Esophagus muscularis mucosa (tissue), 4 donors: ENCODE measurements around the gene UGT1A7. TPM values are rescaled to one million over a fixed set of nuclear protein-coding genes. Genes with fewer than 3 reads are reported as not detected.

Experiments
- DNase-seq: peaks from one replicate; pipeline ENCODE4 v3.0.0-alpha.2; 2017; ENCODE audit errors: extremely low spot score
- H3K27ac ChIP-seq, 4 donors: fragments of 200-600 bp; sonication (generic); replicated peaks in 1 of 4; 1 replicate in 3 of 4; 2 replicates in 1 of 4; pipeline ENCODE4 v1.5.1; 2016 to 2019; ENCODE audit warnings: mild to moderate bottlenecking in 1 of 4
- H3K27me3 ChIP-seq, 4 donors: fragments of 200-600 bp; sonication (generic); one replicate each; pipeline versions ENCODE4 v1.5.1 to v1.6.0; 2016 to 2019
- H3K36me3 ChIP-seq, 4 donors: fragments of 200-600 bp; sonication (generic); one replicate each; pipeline ENCODE4 v1.5.1; 2016 to 2019
- H3K4me1 ChIP-seq, 4 donors: fragments of 200-600 bp; sonication (generic); one replicate each; pipeline ENCODE4 v1.5.1; 2016 to 2019
- H3K4me3 ChIP-seq, 4 donors: fragments of 200-600 bp; sonication (generic); 1 replicate in 2 of 4; 2 replicates in 2 of 4; pipeline ENCODE4 v1.5.1; 2016 to 2019; ENCODE audit warnings: mild to moderate bottlenecking in 4 of 4, moderate library complexity in 1 of 4
- H3K9me3 ChIP-seq, 4 donors: fragments of 200-600 bp; sonication (generic); 1 replicate in 3 of 4; 2 replicates in 1 of 4; pipeline ENCODE4 v1.5.1; 2016 to 2019
- EP300 ChIP-seq: sonication (generic); formaldehyde crosslinking; IDR thresholded peaks from one replicate; pipeline ENCODE4 v1.6.1; 2017; ENCODE audit warnings: antibody characterized with exemption
- POLR2A ChIP-seq: fragments of 450-650 bp; IDR thresholded peaks from one replicate; pipeline ENCODE4 v1.6.1; 2017; ENCODE audit warnings: antibody characterized with exemption, moderate library complexity, mild to moderate bottlenecking, low read depth
- POLR2AphosphoS5 ChIP-seq, 2 donors: sonication (generic); formaldehyde crosslinking; IDR thresholded peaks; one replicate each; pipeline ENCODE4 v1.6.1; 2017; ENCODE audit warnings: antibody characterized with exemption in 2 of 2
- WGBS: methylation state at CpG from one replicate; pipeline ENCODE4 v1.1.5; 2018; 5-methylcytosine and 5-hydroxymethylcytosine counted together
- intact Hi-C: fragments of 100-400 bp; cut with DNase I; formaldehyde crosslinking; loops from one replicate; pipeline ENCODE4 v1.15.1; 2023
- total RNA-seq, 4 donors: library from RNA; depleted of rRNA; stranded (reverse); fragments of >200 nt; gene quantifications; one replicate each; pipeline versions ENCODE4 v1.1.0 to v1.2.1, GENCODE V29; 2016
- TF ChIP-seq, protein P1 (sequence below), 3 experiments: fragments of 200-600 bp in 2 of 3; fragments of 450-650 bp in 1 of 3; sonication (generic) in 2 of 3; IDR thresholded peaks; one replicate each; pipeline ENCODE4 v1.5.1; 2017 to 2019; ENCODE audit warnings: antibody characterized with exemption in 3 of 3, mild to moderate bottlenecking in 2 of 3, moderate library complexity in 1 of 3

UGT1A7 gene
- total RNA-seq, 4 donors from 2014 or later: 0.42 TPM; not detected in 3

- no peak for TF ChIP-seq POLR2A
- no peak for TF ChIP-seq POLR2AphosphoS5 (IDR thresholded peaks at IDR 0.05)
- TF ChIP-seq EP300: no peak
- DNase-seq: no peak
- H3K9me3 ChIP-seq: peaks cover 0 to 10% (median under 1%) of the 10 kb centered on the region in 4 donors
- intact Hi-C loops: no loop called here
- H3K36me3 ChIP-seq: no peaks in the 10 kb centered on the region
- no peak overlapping the region for H3K27ac ChIP-seq
- no peak overlapping the region for H3K4me3 ChIP-seq
- H3K4me1 ChIP-seq: no peaks in the 10 kb centered on the region
- H3K27me3 ChIP-seq: peaks cover 0 to 9% (median 0%) of the 10 kb centered on the region in 4 donors
- 90% methylated on average over 4 of the region's 4 CpGs for WGBS
Measured at GRCh38 chr2:233780771-233781170, 99.1 kb downstream of the UGT1A7 start.

DNA sequence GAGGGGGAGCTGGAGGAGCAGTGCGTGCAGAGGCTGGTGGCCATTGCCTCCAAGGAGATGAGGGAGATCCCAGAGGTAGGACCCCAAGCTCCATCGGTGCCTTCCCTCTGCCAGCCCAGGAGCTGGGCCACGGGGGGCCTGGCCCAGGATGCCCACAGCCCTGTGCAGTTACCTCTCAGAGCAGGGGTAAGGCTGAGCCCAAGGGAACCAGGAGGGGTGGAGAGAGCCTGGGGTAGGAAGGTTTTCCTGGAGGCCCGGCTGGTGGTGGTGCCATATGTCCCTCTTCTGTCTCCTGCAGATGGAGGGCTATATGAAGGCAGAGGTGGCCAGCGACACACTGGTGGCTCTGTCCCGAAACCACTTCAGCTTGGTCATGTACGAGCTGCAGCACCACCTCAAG lies 107.9 kb downstream of the UGT1A7 start:
- 93% methylated on average over 4 of the region's 7 CpGs for WGBS

DNA sequence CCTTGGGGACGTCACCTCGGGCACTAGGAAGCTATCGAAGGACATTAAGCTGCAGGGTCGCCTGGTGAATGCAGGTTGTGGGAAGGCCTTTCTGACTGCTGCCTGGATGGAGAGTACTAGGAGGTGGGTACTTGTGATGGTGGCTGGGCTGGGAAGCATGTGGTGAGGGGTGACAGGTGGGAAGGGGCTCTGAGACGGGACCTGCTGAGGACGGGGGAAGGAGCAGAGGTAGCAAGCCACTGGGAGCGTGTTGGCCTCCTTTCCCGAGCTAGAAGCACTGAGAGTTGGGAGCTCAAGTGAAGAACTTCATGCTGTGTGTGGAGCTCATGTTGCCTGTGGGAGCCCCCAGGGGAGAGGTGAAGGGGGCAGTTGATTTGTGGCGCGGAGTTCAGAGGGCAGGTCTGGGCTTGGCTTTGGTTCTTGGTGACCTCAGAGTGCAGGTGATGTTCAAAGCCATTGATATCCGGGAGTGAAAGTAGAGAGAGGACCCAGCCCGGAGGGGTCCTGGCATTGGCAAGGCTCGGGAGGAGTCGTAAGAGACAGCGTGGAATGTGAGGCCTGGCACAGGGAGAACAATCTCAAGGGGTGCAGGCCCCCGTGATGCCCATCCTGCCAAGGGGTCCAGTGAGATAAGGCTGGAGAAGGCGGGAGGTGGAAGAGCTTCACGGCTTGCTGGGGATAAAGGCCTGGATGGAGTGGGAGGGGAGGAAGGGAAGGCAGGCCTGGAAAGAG lies 109.6 kb downstream of the UGT1A7 start:
- H3K27ac ChIP-seq: no peak overlapping the region
- no peaks in the 10 kb centered on the region for H3K36me3 ChIP-seq
- H3K4me1 ChIP-seq: no peaks in the 10 kb centered on the region
- DNase-seq: peak; percentile 89
- no peak overlapping the region for H3K4me3 ChIP-seq
- intact Hi-C loops: no loop called here
- no peaks in the 10 kb centered on the region for H3K9me3 ChIP-seq
- H3K27me3 ChIP-seq: no peaks in the 10 kb centered on the region
- TF ChIP-seq POLR2AphosphoS5 (IDR thresholded peaks at IDR 0.05) (no peak), POLR2A (no peak), EP300 (no peak)
- TF ChIP-seq, protein P1, sequence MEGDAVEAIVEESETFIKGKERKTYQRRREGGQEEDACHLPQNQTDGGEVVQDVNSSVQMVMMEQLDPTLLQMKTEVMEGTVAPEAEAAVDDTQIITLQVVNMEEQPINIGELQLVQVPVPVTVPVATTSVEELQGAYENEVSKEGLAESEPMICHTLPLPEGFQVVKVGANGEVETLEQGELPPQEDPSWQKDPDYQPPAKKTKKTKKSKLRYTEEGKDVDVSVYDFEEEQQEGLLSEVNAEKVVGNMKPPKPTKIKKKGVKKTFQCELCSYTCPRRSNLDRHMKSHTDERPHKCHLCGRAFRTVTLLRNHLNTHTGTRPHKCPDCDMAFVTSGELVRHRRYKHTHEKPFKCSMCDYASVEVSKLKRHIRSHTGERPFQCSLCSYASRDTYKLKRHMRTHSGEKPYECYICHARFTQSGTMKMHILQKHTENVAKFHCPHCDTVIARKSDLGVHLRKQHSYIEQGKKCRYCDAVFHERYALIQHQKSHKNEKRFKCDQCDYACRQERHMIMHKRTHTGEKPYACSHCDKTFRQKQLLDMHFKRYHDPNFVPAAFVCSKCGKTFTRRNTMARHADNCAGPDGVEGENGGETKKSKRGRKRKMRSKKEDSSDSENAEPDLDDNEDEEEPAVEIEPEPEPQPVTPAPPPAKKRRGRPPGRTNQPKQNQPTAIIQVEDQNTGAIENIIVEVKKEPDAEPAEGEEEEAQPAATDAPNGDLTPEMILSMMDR (IDR thresholded peaks at IDR 0.05): no peak
- 89% methylated on average over 18 of the region's 18 CpGs for WGBS

More for the DNA sequence above, 107.9 kb downstream of the UGT1A7 start:
- no peaks in the 10 kb centered on the region for H3K9me3 ChIP-seq
- no peak overlapping the region for H3K27ac ChIP-seq
- H3K4me1 ChIP-seq: no peaks in the 10 kb centered on the region
- peaks cover 0 to 7% (median 0%) of the 10 kb centered on the region in 4 donors for H3K27me3 ChIP-seq
- DNase-seq: no peak
- intact Hi-C loops: no loop called here
- no peaks in the 10 kb centered on the region for H3K36me3 ChIP-seq
- H3K4me3 ChIP-seq: no peak overlapping the region
- TF ChIP-seq EP300: no peak
- TF ChIP-seq, protein P1 (IDR thresholded peaks at IDR 0.05): no peak
- no peak for TF ChIP-seq POLR2A
- TF ChIP-seq POLR2AphosphoS5 (IDR thresholded peaks at IDR 0.05): no peak

- Histone ChIP-seq H3K4me1 (no peaks in the 10 kb centered on the region), H3K9me3 (no peaks in the 10 kb centered on the region), H3K27me3 (no peaks in the 10 kb centered on the region), H3K4me3 (no peak overlapping the region), H3K27ac (no peak overlapping the region), H3K36me3 (no peaks in the 10 kb centered on the region)
- DNase-seq: no peak
- TF ChIP-seq POLR2AphosphoS5 (IDR thresholded peaks at IDR 0.05): no peak
- TF ChIP-seq, protein P1 (IDR thresholded peaks at IDR 0.05): no peak
- no peak for TF ChIP-seq EP300
- no peak for TF ChIP-seq POLR2A
- 81% methylated on average over 9 of the region's 9 CpGs for WGBS
- intact Hi-C loops: no loop called here
Measured at GRCh38 chr2:233791883-233792329, 110.2 kb downstream of the UGT1A7 start.

GRCh38 chr2:233792720-233793119 lies 111.0 kb downstream of the UGT1A7 start:
- no peak for TF ChIP-seq EP300
- TF ChIP-seq, protein P1 (IDR thresholded peaks at IDR 0.05): no peak
- no peak for TF ChIP-seq POLR2AphosphoS5 (IDR thresholded peaks at IDR 0.05)
- no peak for TF ChIP-seq POLR2A
- DNase-seq: no peak
- Histone ChIP-seq H3K27me3 (no peaks in the 10 kb centered on the region), H3K4me3 (no peak overlapping the region), H3K4me1 (no peaks in the 10 kb centered on the region), H3K9me3 (no peaks in the 10 kb centered on the region), H3K36me3 (no peaks in the 10 kb centered on the region), H3K27ac (no peak overlapping the region)
- WGBS: 89% methylated on average over 7 of the region's 7 CpGs
- intact Hi-C loops: no loop called here
